ENCODE measurements around the gene UBE3B. TPM values are rescaled to one million over a fixed set of nuclear protein-coding genes. Genes with fewer than 3 reads are reported as not detected.

Gene UBE3B
- total RNA-seq, 2 donors from 2014 or later = 32.0 to 39.8 TPM

DNA sequence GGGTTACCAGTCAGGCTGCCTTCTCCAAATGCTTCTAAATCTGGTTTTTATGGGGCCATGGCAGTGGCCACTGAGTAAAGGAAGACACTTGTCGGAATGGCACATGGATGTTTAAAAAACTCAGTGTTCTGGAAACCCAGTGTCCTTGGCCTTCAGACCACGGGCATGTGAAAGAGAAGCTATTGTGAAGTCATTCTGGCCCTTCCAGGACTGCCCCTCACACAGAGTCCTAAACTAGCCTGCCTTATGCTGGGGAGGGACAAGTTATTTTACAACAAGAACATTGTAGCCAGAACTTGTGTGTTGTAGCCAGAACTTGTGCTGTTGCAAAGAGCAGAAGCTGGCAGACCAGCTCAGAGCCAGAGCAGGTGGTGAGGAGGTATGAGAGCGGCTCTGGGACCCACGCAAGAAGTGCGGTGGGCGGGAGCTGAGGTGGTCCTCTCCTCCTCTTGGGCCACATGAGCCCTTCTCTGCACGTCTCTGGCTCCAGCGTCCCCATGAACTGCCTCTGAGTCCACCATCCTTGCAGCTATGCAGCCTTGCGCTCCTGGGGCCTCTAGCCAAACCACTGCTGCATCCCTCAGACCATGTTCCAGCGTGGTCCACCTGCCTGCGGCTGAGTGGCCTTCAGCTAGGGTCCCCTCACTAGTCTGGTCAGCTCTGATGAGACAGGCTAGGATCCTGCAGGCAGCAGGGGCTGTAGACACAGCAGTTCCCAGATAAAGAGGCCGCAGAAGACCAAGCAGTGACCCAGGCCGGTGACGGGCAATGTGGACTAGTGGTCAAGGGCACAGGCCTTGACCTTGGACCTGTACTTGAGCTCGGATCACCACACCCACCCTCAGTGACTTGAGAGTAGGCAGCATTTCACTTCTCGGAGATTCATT is 63.3 kb downstream of the UBE3B start:
- Histone ChIP-seq H3K9me3 (ENCODE audit: control insufficient read depth, low read length) (no peaks in the 10 kb centered on the region), H3K27ac (ENCODE audit: low read depth, low read length) (no peak overlapping the region), H3K4me1 (ENCODE audit: control insufficient read depth, insufficient read depth, low read length) (no peaks in the 10 kb centered on the region), H3K4me3 (ENCODE audit: low read length) (no peak overlapping the region), H3K9ac (ENCODE audit: extremely low read depth, low read length, poor library complexity, severe bottlenecking) (no peak overlapping the region), H3K36me3 (ENCODE audit: control insufficient read depth, insufficient read depth, low read length) (no peaks in the 10 kb centered on the region), H3K27me3 (ENCODE audit: control insufficient read depth, insufficient read depth, low read length, poor library complexity, severe bottlenecking) (no peaks in the 10 kb centered on the region)
- DNase-seq = no peak
- Mint-ChIP-seq H3K4me3 (no peak overlapping the region), H3K36me3 (ENCODE audit: low read depth) (peaks cover 2% of the 10 kb centered on the region), H3K9me3 (no peaks in the 10 kb centered on the region), H3K27me3 (ENCODE audit: insufficient read depth) (no peaks in the 10 kb centered on the region), H3K4me1 (no peaks in the 10 kb centered on the region), H3K27ac (no peak overlapping the region)
- WGBS, 2 experiments (ENCODE audit: insufficient coverage in 1 of 2, insufficient read length in 1 of 2) = 93 to 94% methylated on average over 16 of the region's 16 CpGs
- TF ChIP-seq, protein P1, sequence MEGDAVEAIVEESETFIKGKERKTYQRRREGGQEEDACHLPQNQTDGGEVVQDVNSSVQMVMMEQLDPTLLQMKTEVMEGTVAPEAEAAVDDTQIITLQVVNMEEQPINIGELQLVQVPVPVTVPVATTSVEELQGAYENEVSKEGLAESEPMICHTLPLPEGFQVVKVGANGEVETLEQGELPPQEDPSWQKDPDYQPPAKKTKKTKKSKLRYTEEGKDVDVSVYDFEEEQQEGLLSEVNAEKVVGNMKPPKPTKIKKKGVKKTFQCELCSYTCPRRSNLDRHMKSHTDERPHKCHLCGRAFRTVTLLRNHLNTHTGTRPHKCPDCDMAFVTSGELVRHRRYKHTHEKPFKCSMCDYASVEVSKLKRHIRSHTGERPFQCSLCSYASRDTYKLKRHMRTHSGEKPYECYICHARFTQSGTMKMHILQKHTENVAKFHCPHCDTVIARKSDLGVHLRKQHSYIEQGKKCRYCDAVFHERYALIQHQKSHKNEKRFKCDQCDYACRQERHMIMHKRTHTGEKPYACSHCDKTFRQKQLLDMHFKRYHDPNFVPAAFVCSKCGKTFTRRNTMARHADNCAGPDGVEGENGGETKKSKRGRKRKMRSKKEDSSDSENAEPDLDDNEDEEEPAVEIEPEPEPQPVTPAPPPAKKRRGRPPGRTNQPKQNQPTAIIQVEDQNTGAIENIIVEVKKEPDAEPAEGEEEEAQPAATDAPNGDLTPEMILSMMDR (conservative IDR thresholded peaks at IDR 0.05) = no peak

DNA sequence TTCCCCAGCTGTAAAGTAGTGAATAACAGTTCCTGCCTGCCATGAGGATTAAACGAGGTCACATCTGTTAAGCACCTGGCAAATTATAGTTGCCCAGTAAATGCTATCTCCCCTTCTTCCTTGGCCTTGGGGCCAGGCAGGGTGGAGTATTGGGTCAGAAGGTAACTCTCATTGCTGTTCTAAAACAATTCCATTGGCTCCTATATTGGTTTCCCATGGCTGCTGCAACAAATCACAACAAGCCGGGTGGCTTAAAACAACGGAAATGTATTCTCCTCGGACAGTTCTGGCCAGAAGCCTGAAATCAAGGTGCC is 63.9 kb downstream of the UBE3B start:
- Mint-ChIP-seq H3K27ac (no peak overlapping the region), H3K27me3 (ENCODE audit: insufficient read depth) (no peaks in the 10 kb centered on the region), H3K36me3 (ENCODE audit: low read depth) (no peaks in the 10 kb centered on the region), H3K4me1 (no peaks in the 10 kb centered on the region), H3K9me3 (no peaks in the 10 kb centered on the region), H3K4me3 (no peak overlapping the region)
- no peak for DNase-seq
- WGBS, 2 experiments (ENCODE audit: insufficient coverage in 1 of 2, insufficient read length in 1 of 2) = 91 to 97% methylated on average over 4 of the region's 4 CpGs
- H3K4me3 ChIP-seq (ENCODE audit: low read length) = no peak overlapping the region
- no peak overlapping the region for H3K27ac ChIP-seq (ENCODE audit: low read depth, low read length)
- no peaks in the 10 kb centered on the region for H3K36me3 ChIP-seq (ENCODE audit: control insufficient read depth, insufficient read depth, low read length)
- H3K9me3 ChIP-seq (ENCODE audit: control insufficient read depth, low read length) = no peaks in the 10 kb centered on the region
- no peaks in the 10 kb centered on the region for H3K4me1 ChIP-seq (ENCODE audit: control insufficient read depth, insufficient read depth, low read length)
- H3K9ac ChIP-seq (ENCODE audit: extremely low read depth, low read length, poor library complexity, severe bottlenecking) = no peak overlapping the region
- TF ChIP-seq, protein P1 (conservative IDR thresholded peaks at IDR 0.05) = no peak
- no peaks in the 10 kb centered on the region for H3K27me3 ChIP-seq (ENCODE audit: control insufficient read depth, insufficient read depth, low read length, poor library complexity, severe bottlenecking)

DNA sequence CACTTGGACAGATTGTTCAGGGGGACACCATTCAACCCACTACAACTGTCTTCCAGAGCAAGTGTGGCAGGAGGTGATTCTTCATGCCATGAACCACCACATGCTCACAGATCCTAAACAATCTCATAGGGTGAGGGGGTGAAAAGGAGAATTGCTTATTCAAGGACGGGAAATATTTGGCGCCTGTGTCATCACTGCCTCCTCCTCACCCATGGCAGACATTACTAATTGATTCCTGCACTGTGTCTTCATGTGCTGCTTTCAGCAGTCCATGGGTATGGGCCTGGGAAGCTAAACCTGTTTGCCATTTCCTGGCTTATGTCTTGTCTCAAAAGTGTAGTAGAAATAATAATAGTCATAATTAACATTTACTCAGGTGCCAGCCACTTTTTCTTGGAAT is 64.6 kb downstream of the UBE3B start:
- Histone ChIP-seq H3K36me3 (ENCODE audit: control insufficient read depth, insufficient read depth, low read length) (no peaks in the 10 kb centered on the region), H3K4me3 (ENCODE audit: low read length) (no peak overlapping the region), H3K9ac (ENCODE audit: extremely low read depth, low read length, poor library complexity, severe bottlenecking) (no peak overlapping the region), H3K9me3 (ENCODE audit: control insufficient read depth, low read length) (no peaks in the 10 kb centered on the region), H3K27me3 (ENCODE audit: control insufficient read depth, insufficient read depth, low read length, poor library complexity, severe bottlenecking) (no peaks in the 10 kb centered on the region), H3K27ac (ENCODE audit: low read depth, low read length) (no peak overlapping the region), H3K4me1 (ENCODE audit: control insufficient read depth, insufficient read depth, low read length) (no peaks in the 10 kb centered on the region)
- no peak for DNase-seq
- no peaks in the 10 kb centered on the region for H3K27me3 Mint-ChIP-seq (ENCODE audit: insufficient read depth)
- no peaks in the 10 kb centered on the region for H3K4me1 Mint-ChIP-seq
- no peak overlapping the region for H3K27ac Mint-ChIP-seq
- TF ChIP-seq, protein P1 (conservative IDR thresholded peaks at IDR 0.05) = no peak
- H3K36me3 Mint-ChIP-seq (ENCODE audit: low read depth) = no peaks in the 10 kb centered on the region
- H3K4me3 Mint-ChIP-seq = no peak overlapping the region
- WGBS, 2 experiments (ENCODE audit: insufficient coverage in 1 of 2, insufficient read length in 1 of 2) = 97% methylated on average over 2 of the region's 2 CpGs; no CpG with 5 or more reads in 1 of the 2 experiments
- H3K9me3 Mint-ChIP-seq = no peaks in the 10 kb centered on the region
